Upper lobe of left lung (tissue), 6 donors: Measurements from ENCODE around the gene AMIGO2. TPM values are rescaled to one million over a fixed set of nuclear protein-coding genes. Genes with fewer than 3 reads are reported as not detected.
"Not testable (repeated sequence)": the region's sequence is repeated elsewhere in the genome, so short reads cannot be mapped to it uniquely, and the experiment has no call there.

Source experiments
- ATAC-seq, 2 donors: fragments of 200-7000 bp; cut with Tn5 transposase; one replicate each; pipeline ENCODE4 v1.9.1; 2022; ENCODE audit warnings: mild to moderate bottlenecking in 2 of 2, moderate library complexity in 2 of 2; ENCODE audit not compliant: low FRiP score in 2 of 2
- DNase-seq, 2 donors: peaks; one replicate each; pipeline ENCODE4 v3.0.0-alpha.2; 2019 to 2020
- H3K27ac ChIP-seq, 4 donors: fragments of 200-600 bp; sonication (generic); one replicate each; pipeline ENCODE4 v1.5.1; 2016 to 2019
- H3K27me3 ChIP-seq, 4 donors: fragments of 200-600 bp; sonication (generic); one replicate each; pipeline ENCODE4 v1.5.1; 2017 to 2019
- H3K36me3 ChIP-seq, 4 donors: fragments of 200-600 bp; sonication (generic); one replicate each; pipeline ENCODE4 v1.5.1; 2016 to 2019
- H3K4me1 ChIP-seq, 4 donors: fragments of 200-600 bp; sonication (generic); one replicate each; pipeline ENCODE4 v1.5.1; 2018 to 2019
- H3K4me3 ChIP-seq, 4 donors: fragments of 200-600 bp; sonication (generic); one replicate each; pipeline ENCODE4 v1.5.1; 2017 to 2019; ENCODE audit warnings: mild to moderate bottlenecking in 2 of 4, moderate library complexity in 1 of 4
- H3K9me3 ChIP-seq, 4 donors: fragments of 200-600 bp; sonication (generic); one replicate each; pipeline ENCODE4 v1.5.1; 2018 to 2019
- EP300 ChIP-seq, 4 donors: sonication (generic); formaldehyde crosslinking; IDR thresholded peaks; one replicate each; pipeline ENCODE4 v1.5.1; 2017; ENCODE audit warnings: antibody characterized with exemption in 4 of 4, control low read depth in 2 of 4
- POLR2A ChIP-seq, 4 donors: fragments of 450-650 bp; IDR thresholded peaks; one replicate each; pipeline ENCODE4 v1.5.1; 2016 to 2017; ENCODE audit warnings: antibody characterized with exemption in 4 of 4, mild to moderate bottlenecking in 2 of 4
- POLR2AphosphoS5 ChIP-seq, 2 donors: sonication (generic); formaldehyde crosslinking; IDR thresholded peaks; one replicate each; pipeline ENCODE4 v1.5.1; 2017; ENCODE audit warnings: antibody characterized with exemption in 2 of 2
- WGBS, 2 donors: methylation state at CpG; one replicate each; pipeline ENCODE4 v1.1.5; 2017 to 2018; 5-methylcytosine and 5-hydroxymethylcytosine counted together
- total RNA-seq, 6 donors: library from RNA; depleted of rRNA in 4 of 6; stranded (reverse); fragments of >200 nt in 4 of 6; gene quantifications; one replicate each; pipeline versions ENCODE4 v1.1.0 to v1.2.1, GENCODE V29; 2016 to 2021
- TF ChIP-seq, protein P1 (sequence below), 6 experiments: fragments of 450-650 bp in 4 of 6; fragments of 200-600 bp in 2 of 6; sonication (generic) in 2 of 6; IDR thresholded peaks; one replicate each; pipeline ENCODE4 v1.5.1; 2016 to 2019; ENCODE audit warnings: antibody characterized with exemption in 6 of 6
- donor health status: DM: no; HTN: no; CAD: no; lungs with moderate emphysema.
- donor health status: DM: no; HTN: yes; CAD: no; lungs with severe emphysema.

The AMIGO2 gene
- total RNA-seq, 6 donors from 2014 or later = 16.8 to 27.0 (median 22.2) TPM

DNA sequence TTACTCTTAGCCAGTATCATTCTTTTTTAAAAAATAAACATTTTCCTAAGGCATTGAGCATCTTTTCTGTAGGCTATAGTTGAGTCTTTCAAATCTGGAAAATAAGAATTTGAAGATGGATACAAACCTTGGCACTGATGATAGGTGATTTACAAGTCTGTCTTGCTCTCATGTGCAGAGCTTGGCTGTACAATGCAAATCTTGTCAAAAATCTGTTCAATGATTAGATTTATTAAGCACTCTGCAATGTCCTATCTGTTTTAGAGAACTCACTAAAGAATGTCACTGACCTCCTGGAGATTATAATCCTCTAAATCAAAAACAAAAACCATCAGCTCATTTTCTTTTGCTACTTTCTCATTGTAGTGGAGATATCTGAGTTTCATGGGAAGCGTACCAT lies 42.8 kb upstream of the AMIGO2 start:
- ATAC-seq (no peak), DNase-seq (no peak)
- TF ChIP-seq POLR2AphosphoS5 (IDR thresholded peaks at IDR 0.05) = no peak
- TF ChIP-seq, protein P1, sequence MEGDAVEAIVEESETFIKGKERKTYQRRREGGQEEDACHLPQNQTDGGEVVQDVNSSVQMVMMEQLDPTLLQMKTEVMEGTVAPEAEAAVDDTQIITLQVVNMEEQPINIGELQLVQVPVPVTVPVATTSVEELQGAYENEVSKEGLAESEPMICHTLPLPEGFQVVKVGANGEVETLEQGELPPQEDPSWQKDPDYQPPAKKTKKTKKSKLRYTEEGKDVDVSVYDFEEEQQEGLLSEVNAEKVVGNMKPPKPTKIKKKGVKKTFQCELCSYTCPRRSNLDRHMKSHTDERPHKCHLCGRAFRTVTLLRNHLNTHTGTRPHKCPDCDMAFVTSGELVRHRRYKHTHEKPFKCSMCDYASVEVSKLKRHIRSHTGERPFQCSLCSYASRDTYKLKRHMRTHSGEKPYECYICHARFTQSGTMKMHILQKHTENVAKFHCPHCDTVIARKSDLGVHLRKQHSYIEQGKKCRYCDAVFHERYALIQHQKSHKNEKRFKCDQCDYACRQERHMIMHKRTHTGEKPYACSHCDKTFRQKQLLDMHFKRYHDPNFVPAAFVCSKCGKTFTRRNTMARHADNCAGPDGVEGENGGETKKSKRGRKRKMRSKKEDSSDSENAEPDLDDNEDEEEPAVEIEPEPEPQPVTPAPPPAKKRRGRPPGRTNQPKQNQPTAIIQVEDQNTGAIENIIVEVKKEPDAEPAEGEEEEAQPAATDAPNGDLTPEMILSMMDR (IDR thresholded peaks at IDR 0.05) = no peak
- TF ChIP-seq POLR2A (IDR thresholded peaks at IDR 0.05) = no peak
- no peak for TF ChIP-seq EP300 (IDR thresholded peaks at IDR 0.05)
- no peak overlapping the region for H3K4me3 ChIP-seq
- no peak overlapping the region for H3K27ac ChIP-seq
- no peaks in the 10 kb centered on the region for H3K9me3 ChIP-seq
- H3K36me3 ChIP-seq = no peaks in the 10 kb centered on the region
- 91 to 95% methylated on average over 1 of the region's 1 CpG for WGBS, 2 donors
- H3K27me3 ChIP-seq = no peaks in the 10 kb centered on the region
- H3K4me1 ChIP-seq = no peaks in the 10 kb centered on the region

DNA sequence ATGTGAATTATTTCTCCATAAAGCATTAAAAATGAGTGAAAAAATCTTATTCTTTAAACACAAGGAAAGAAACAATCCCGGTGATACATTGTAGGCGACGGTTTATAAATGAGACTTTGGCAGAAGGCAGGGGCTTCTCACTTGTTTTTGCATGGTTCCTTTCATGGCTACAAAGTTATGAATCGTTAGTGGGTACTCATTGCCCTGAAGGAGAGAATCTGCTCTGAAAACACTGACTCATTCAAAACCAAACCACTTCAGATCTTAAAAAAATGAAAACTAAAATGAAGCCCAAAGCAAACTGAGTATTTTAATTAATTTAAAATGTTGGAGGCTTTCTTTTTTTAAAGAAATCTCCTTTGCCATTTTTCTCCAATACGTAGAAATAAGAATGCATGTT lies 41.4 kb upstream of the AMIGO2 start:
- no peak overlapping the region for H3K4me3 ChIP-seq
- no peaks in the 10 kb centered on the region for H3K27me3 ChIP-seq
- H3K9me3 ChIP-seq = no peaks in the 10 kb centered on the region
- H3K27ac ChIP-seq = no peak overlapping the region
- no peaks in the 10 kb centered on the region for H3K4me1 ChIP-seq
- TF ChIP-seq POLR2A (IDR thresholded peaks at IDR 0.05) (no peak), POLR2AphosphoS5 (IDR thresholded peaks at IDR 0.05) (no peak), EP300 (IDR thresholded peaks at IDR 0.05) (no peak)
- TF ChIP-seq, protein P1 (IDR thresholded peaks at IDR 0.05) = no peak
- no peak for DNase-seq
- no peak for ATAC-seq
- H3K36me3 ChIP-seq = no peaks in the 10 kb centered on the region
- 77 to 85% methylated on average over 5 of the region's 5 CpGs for WGBS, 2 donors

DNA sequence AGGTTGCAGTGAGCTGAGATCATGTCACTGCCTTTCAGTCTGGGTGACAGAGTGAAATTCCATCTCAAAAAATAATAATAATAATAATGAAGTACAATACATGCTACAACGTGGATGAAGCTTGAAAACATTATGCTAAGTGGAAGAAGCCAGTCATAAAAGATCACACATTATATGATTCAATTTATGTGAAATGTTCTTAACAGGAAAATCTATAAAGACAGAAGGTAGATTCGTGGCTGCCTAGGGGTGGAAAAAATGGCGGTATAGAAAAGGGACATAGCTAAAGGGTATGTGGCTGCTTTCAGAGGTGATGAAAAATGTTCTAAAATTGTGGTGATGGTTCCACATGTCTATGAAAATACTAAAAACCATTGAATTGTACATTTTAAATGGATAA lies 41.0 kb upstream of the AMIGO2 start:
- ATAC-seq = no peak
- DNase-seq = no peak
- H3K27ac ChIP-seq = no peak overlapping the region
- H3K27me3 ChIP-seq = no peaks in the 10 kb centered on the region
- no peaks in the 10 kb centered on the region for H3K36me3 ChIP-seq
- no peaks in the 10 kb centered on the region for H3K9me3 ChIP-seq
- H3K4me3 ChIP-seq = no peak overlapping the region
- WGBS, 2 donors = 91 to 93% methylated on average over 3 of the region's 3 CpGs
- no peak for TF ChIP-seq POLR2A (IDR thresholded peaks at IDR 0.05)
- TF ChIP-seq, protein P1 (IDR thresholded peaks at IDR 0.05) = no peak
- no peak for TF ChIP-seq EP300 (IDR thresholded peaks at IDR 0.05)
- TF ChIP-seq POLR2AphosphoS5 (IDR thresholded peaks at IDR 0.05) = no peak
- no peaks in the 10 kb centered on the region for H3K4me1 ChIP-seq

DNA sequence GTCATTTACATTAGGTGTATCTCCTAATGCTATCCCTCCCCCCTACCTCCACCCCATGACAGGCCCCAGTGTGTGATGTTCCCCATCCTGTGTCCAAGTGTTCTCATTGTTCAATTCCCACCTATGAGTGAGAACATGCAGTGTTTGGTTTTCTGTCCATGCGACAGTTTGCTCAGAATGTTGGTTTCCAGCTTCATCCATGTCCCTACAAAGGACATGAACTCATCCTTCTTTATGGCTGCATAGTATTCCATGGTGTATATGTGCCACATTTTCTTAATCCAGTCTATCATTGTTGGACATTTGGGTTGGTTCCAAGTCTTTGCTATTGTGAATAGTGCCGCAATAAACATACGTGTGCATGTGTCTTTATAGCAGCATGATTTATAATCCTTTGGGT lies 37.5 kb upstream of the AMIGO2 start:
- H3K27me3 ChIP-seq, H3K4me1 ChIP-seq, DNase-seq, ATAC-seq, H3K9me3 ChIP-seq, H3K4me3 ChIP-seq, H3K27ac ChIP-seq, H3K36me3 ChIP-seq: not testable (repeated sequence)
- WGBS, 2 donors = 77 to 95% methylated on average over 1 to 2 of the region's 3 CpGs

DNA sequence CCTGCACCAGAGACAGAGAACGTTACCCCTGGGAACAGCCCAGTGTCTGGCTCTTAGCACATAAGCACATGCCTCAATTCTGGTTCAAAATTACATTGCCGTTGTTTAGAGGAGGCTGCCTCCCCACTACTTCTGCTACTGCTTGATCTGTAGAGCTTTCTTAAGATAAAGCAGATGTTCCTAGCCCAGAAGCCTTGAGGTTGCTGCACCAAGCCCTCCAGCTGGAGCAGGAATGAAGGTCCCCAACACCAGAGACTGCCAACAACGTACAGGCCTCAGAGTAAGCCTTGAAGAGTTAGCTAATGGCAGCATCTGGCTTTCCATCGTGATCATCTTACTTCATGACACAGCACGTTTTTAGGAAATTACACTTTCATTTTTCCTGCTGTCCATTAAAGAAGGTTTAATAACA lies 34.7 kb upstream of the AMIGO2 start:
- TF ChIP-seq EP300 (IDR thresholded peaks at IDR 0.05) (no peak), POLR2AphosphoS5 (IDR thresholded peaks at IDR 0.05) (no peak), POLR2A (IDR thresholded peaks at IDR 0.05) (no peak)
- TF ChIP-seq, protein P1 (IDR thresholded peaks at IDR 0.05) = no peak
- ATAC-seq (no peak), DNase-seq (no peak)
- Histone ChIP-seq H3K4me1 (no peaks in the 10 kb centered on the region), H3K27me3 (no peaks in the 10 kb centered on the region), H3K4me3 (no peak overlapping the region), H3K9me3 (no peaks in the 10 kb centered on the region), H3K27ac (no peak overlapping the region), H3K36me3 (no peaks in the 10 kb centered on the region)
- WGBS, 2 donors = 84 to 91% methylated on average over 5 of the region's 5 CpGs
